IMR-90 (cell line): ENCODE results near the gene NUBP2. TPM values are rescaled to one million over a fixed set of nuclear protein-coding genes. Genes with fewer than 3 reads are reported as not detected.

Source experiments
- ATAC-seq: fragments of 200-7000 bp; cut with Tn5 transposase; 2 replicates; pipeline ENCODE4 v1.9.1; 2020; ENCODE audit warnings: low read depth, mild to moderate bottlenecking, moderate library complexity
- BruUV-seq: library from RNA; stranded (reverse); fragments of 400-500 nt; replicated peaks from 2 replicates; lab custom pipeline; 2021; lab: Mats Ljungman, UMichigan
- CTCF ChIA-PET: fragments of 300-600 bp; formaldehyde crosslinking; extraction: SDS; loops from one replicate; lab custom pipeline; 2021; ENCODE audit warnings: antibody characterized with exemption; lab: Yijun Ruan, JAX
- POLR2A ChIA-PET: fragments of 300-600 bp; sonication (Branson Sonifier 250); formaldehyde crosslinking; loops from one replicate; lab custom pipeline; 2022; ENCODE audit warnings: antibody characterized with exemption; ENCODE audit not compliant: unreplicated experiment; lab: Charles Lee
- DNase-seq: peaks from one replicate; pipeline ENCODE4 v3.0.0; 2013
- H2AFZ ChIP-seq: replicated peaks from 2 replicates; pipeline ENCODE3; 2013; ENCODE audit warnings: low read length, mild to moderate bottlenecking; ENCODE audit not compliant: poor library complexity
- H2AK5ac ChIP-seq: 2 replicates; pipeline ENCODE4 v1.6.1; 2013; ENCODE audit warnings: low read depth, low read length, inconsistent platforms
- H2AK9ac ChIP-seq: replicated peaks from 2 replicates; pipeline ENCODE3; 2013; ENCODE audit warnings: mild to moderate bottlenecking, low read depth, low read length, moderate library complexity; ENCODE audit not compliant: poor library complexity
- H2BK120ac ChIP-seq: 2 replicates; pipeline ENCODE4 v1.6.1; 2013; ENCODE audit warnings: low read depth, low read length, inconsistent platforms
- H2BK15ac ChIP-seq: 3 replicates; pipeline ENCODE4 v1.6.1; 2013; ENCODE audit warnings: low read depth, low read length, inconsistent platforms
- H2BK20ac ChIP-seq: 2 replicates; pipeline ENCODE4 v1.6.1; 2013; ENCODE audit warnings: low read depth, mild to moderate bottlenecking, inconsistent platforms, low read length, moderate library complexity
- H2BK5ac ChIP-seq: 2 replicates; pipeline ENCODE4 v1.6.1; 2013; ENCODE audit warnings: mild to moderate bottlenecking, low read depth, low read length, inconsistent platforms; ENCODE audit not compliant: poor library complexity, severe bottlenecking
- H3K14ac ChIP-seq: replicated peaks from 2 replicates; pipeline ENCODE4 v1.6.1; 2013; ENCODE audit warnings: low read depth, low read length, inconsistent platforms
- H3K18ac ChIP-seq: 2 replicates; pipeline ENCODE4 v1.6.1; 2013; ENCODE audit warnings: low read depth, low read length, control low read depth
- H3K23ac ChIP-seq: 2 replicates; pipeline ENCODE4 v1.6.1; 2013; ENCODE audit warnings: low read depth, low read length, inconsistent platforms
- H3K27ac ChIP-seq: 2 replicates; pipeline ENCODE4 v1.5.1; 2013; ENCODE audit warnings: mild to moderate bottlenecking, control low read depth, low read length; ENCODE audit not compliant: insufficient read depth
- H3K27me3 ChIP-seq: 2 replicates; pipeline ENCODE4 v1.6.1; 2013; ENCODE audit warnings: low read length; ENCODE audit not compliant: control insufficient read depth, insufficient read depth
- H3K36me3 ChIP-seq: 2 replicates; pipeline ENCODE4 v1.6.1; 2013; ENCODE audit warnings: low read length, mixed read lengths; ENCODE audit not compliant: control insufficient read depth, insufficient read depth
- H3K4ac ChIP-seq: 2 replicates; pipeline ENCODE4 v1.6.1; 2013; ENCODE audit warnings: low read depth, low read length, inconsistent platforms
- H3K4me1 ChIP-seq: 2 replicates; pipeline ENCODE4 v1.6.1; 2013; ENCODE audit warnings: low read length, mixed read lengths; ENCODE audit not compliant: control insufficient read depth, insufficient read depth
- H3K4me2 ChIP-seq: 2 replicates; pipeline ENCODE4 v1.6.1; 2013; ENCODE audit warnings: low read depth, mild to moderate bottlenecking, control low read depth, low read length, moderate library complexity
- H3K4me3 ChIP-seq: 2 replicates; pipeline ENCODE4 v1.5.1; 2013; ENCODE audit warnings: low read depth, mild to moderate bottlenecking, control low read depth, low read length, moderate library complexity; ENCODE audit not compliant: insufficient read depth
- H3K56ac ChIP-seq: 2 replicates; pipeline ENCODE4 v1.6.1; 2013; ENCODE audit warnings: low read length, inconsistent platforms; ENCODE audit not compliant: insufficient read depth; ENCODE audit errors: extremely low read depth
- H3K79me1 ChIP-seq, 2 experiments: 2 replicates each; pipeline ENCODE4 v1.6.1; 2013; ENCODE audit warnings: low read length in 2 of 2, inconsistent platforms in 1 of 2, low read depth in 1 of 2
- H3K9ac ChIP-seq: 2 replicates; pipeline ENCODE4 v1.6.1; 2013; ENCODE audit warnings: low read depth, low read length, control low read depth
- H3K9me1 ChIP-seq: 2 replicates; pipeline ENCODE4 v1.6.1; 2013; ENCODE audit warnings: low read length, inconsistent platforms; ENCODE audit not compliant: insufficient read depth
- H3K9me3 ChIP-seq: 2 replicates; pipeline ENCODE4 v1.6.1; 2013; ENCODE audit warnings: low read length; ENCODE audit not compliant: control insufficient read depth, insufficient read depth
- H4K20me1 ChIP-seq: 2 replicates; pipeline ENCODE4 v1.6.1; 2013; ENCODE audit warnings: low read length, inconsistent platforms; ENCODE audit not compliant: insufficient read depth
- H4K5ac ChIP-seq: 2 replicates; pipeline ENCODE4 v1.6.1; 2013; ENCODE audit warnings: mild to moderate bottlenecking, low read depth, low read length, control low read depth
- H4K8ac ChIP-seq, 2 experiments: 2 replicates each; pipeline ENCODE4 v1.6.1; 2013; ENCODE audit warnings: low read depth in 2 of 2, low read length in 2 of 2, control low read depth in 1 of 2, inconsistent platforms in 1 of 2
- H4K91ac ChIP-seq: 2 replicates; pipeline ENCODE4 v1.6.1; 2013; ENCODE audit warnings: low read depth, low read length, inconsistent platforms; ENCODE audit not compliant: insufficient read depth
- BHLHE40 ChIP-seq: fragments of 150-350 bp; IDR thresholded peaks from 2 replicates; pipeline ENCODE4 v1.6.1; 2016; ENCODE audit warnings: mild to moderate bottlenecking, low read depth, low read length
- CEBPB ChIP-seq: IDR thresholded peaks from 2 replicates; pipeline ENCODE4 v1.6.1; 2012; ENCODE audit warnings: low read depth, low read length, improper control_type of control experiment
- CHD1 ChIP-seq: IDR thresholded peaks from 2 replicates; pipeline ENCODE4 v1.6.1; 2012; ENCODE audit warnings: low read depth, low read length, improper control_type of control experiment
- FOS ChIP-seq: fragments of 150-350 bp; IDR thresholded peaks from 2 replicates; pipeline ENCODE4 v1.6.1; 2016; ENCODE audit warnings: low read depth, low read length
- MAFK ChIP-seq: IDR thresholded peaks from 2 replicates; pipeline ENCODE4 v1.6.1; 2012; ENCODE audit warnings: low read depth, low read length, improper control_type of control experiment
- MAZ ChIP-seq: IDR thresholded peaks from 2 replicates; pipeline ENCODE4 v1.6.1; 2012; ENCODE audit warnings: low read depth, mild to moderate bottlenecking, low read length, improper control_type of control experiment, moderate library complexity, borderline replicate concordance
- MXI1 ChIP-seq: IDR thresholded peaks from 2 replicates; pipeline ENCODE4 v1.6.1; 2012; ENCODE audit warnings: low read depth, mild to moderate bottlenecking, low read length, moderate library complexity, borderline replicate concordance
- NFE2L2 ChIP-seq: fragments of 150-350 bp; IDR thresholded peaks from 2 replicates; pipeline ENCODE4 v1.6.1; 2016; ENCODE audit warnings: low read depth, mild to moderate bottlenecking, low read length
- POLR2A ChIP-seq: IDR thresholded peaks from 2 replicates; pipeline ENCODE4 v1.6.1; 2012; ENCODE audit warnings: mild to moderate bottlenecking, low read depth, low read length
- RAD21 ChIP-seq: IDR thresholded peaks from 2 replicates; pipeline ENCODE4 v1.6.1; 2012; ENCODE audit warnings: low read length, improper control_type of control experiment
- RCOR1 ChIP-seq: IDR thresholded peaks from 2 replicates; pipeline ENCODE4 v1.6.1; 2012; ENCODE audit warnings: mild to moderate bottlenecking, low read length, improper control_type of control experiment; ENCODE audit not compliant: insufficient replicate concordance
- RFX5 ChIP-seq: IDR thresholded peaks from 2 replicates; pipeline ENCODE4 v1.8.0; 2012; ENCODE audit warnings: low read depth, mild to moderate bottlenecking, low read length, moderate library complexity
- SMC3 ChIP-seq: fragments of 150-350 bp; IDR thresholded peaks from 2 replicates; pipeline ENCODE4 v1.6.1; 2016; ENCODE audit warnings: low read depth, mild to moderate bottlenecking, antibody characterized with exemption, low read length, moderate library complexity
- USF2 ChIP-seq: fragments of 150-350 bp; IDR thresholded peaks from 2 replicates; pipeline ENCODE4 v1.6.1; 2017; ENCODE audit warnings: mild to moderate bottlenecking, antibody characterized with exemption, low read length, low read depth
- WGBS, 2 experiments: methylation state at CpG; one replicate each; pipeline versions ENCODE4 v1.1.5 to v1.1.7; 2013; ENCODE audit warnings: missing lambda C conversion rate in 2 of 2; ENCODE audit not compliant: insufficient read length in 1 of 2; ENCODE audit errors: extremely low coverage in 2 of 2; 5-methylcytosine and 5-hydroxymethylcytosine counted together
- dilution Hi-C: fragments of 300-500 bp; cut with HindIII; formaldehyde crosslinking; loops from one replicate; pipeline ENCODE4 v1.14.3; 2018; ENCODE audit warnings: low sequenced_read_pairs; ENCODE audit not compliant: unreplicated experiment
- in situ Hi-C: fragments of 300-500 bp; cut with MboI; formaldehyde crosslinking; loops from 3 replicates; pipeline ENCODE4 v1.14.3; 2019; ENCODE audit warnings: low sequenced_read_pairs, inconsistent platforms, mixed read lengths
- intact Hi-C: fragments of 100-400 bp; cut with micrococcal nuclease; formaldehyde crosslinking; loops from 2 replicates; pipeline ENCODE4 v1.10.0; 2022
- polyA plus RNA-seq, 3 experiments: library from polyadenylated mRNA; depleted of rRNA; stranded (reverse); fragments of >200 nt; gene quantifications; 2 replicates each; pipeline ENCODE4 v1.2.3, GENCODE V29; 2012; ENCODE audit warnings: low replicate concordance in 1 of 3
- total RNA-seq: library from RNA; depleted of rRNA; stranded (reverse); fragments of >200 nt; gene quantifications from 2 replicates; pipeline ENCODE4 v1.2.3, GENCODE V29; 2012
- TF ChIP-seq, protein P1 (sequence below): fragments of 150-350 bp; IDR thresholded peaks from 2 replicates; pipeline ENCODE4 v1.6.1; 2016; ENCODE audit warnings: low read depth, mild to moderate bottlenecking, low read length, moderate library complexity, borderline replicate concordance
- TF ChIP-seq, protein P2 (sequence below): conservative IDR thresholded peaks from 2 replicates; pipeline ENCODE4 v1.5.1; 2012; ENCODE audit warnings: mild to moderate bottlenecking, low read depth, low read length, improper control_type of control experiment

Gene NUBP2
- total and polyA plus RNA-seq, 2 of the 4 experiments (the other 2 are of a cell fraction), result 62.6 to 131 TPM

- DNase-seq (no peak), ATAC-seq (no peak)
- 90% methylated on average over 9 of the region's 18 CpGs; no CpG with 5 or more reads in 1 of the 2 experiments for WGBS, 2 experiments
- Histone ChIP-seq H3K27ac (no peak overlapping the region), H2BK5ac (no peak overlapping the region), H3K36me3 (peaks cover 60% of the 10 kb centered on the region), H3K4me1 (no peaks in the 10 kb centered on the region), H2BK120ac (no peak overlapping the region), H3K18ac (no peak overlapping the region), H4K91ac (no peak overlapping the region), H3K27me3 (no peaks in the 10 kb centered on the region), H3K9me1 (no peaks in the 10 kb centered on the region), H3K79me1 (0 out of 4 replicates have a peak, but pooled peaks cover 0 to 4% of the 10 kb centered on the region in 2 experiments), H3K9ac (no peak overlapping the region), H3K23ac (no peak overlapping the region), H3K9me3 (no peaks in the 10 kb centered on the region), H3K4me2 (no peak overlapping the region), H3K14ac (no peak overlapping the region), H3K4me3 (no peak overlapping the region), H2BK15ac (no peak overlapping the region), H2AK9ac (no peak overlapping the region), H2AK5ac (no peak overlapping the region), H3K56ac (no peak overlapping the region), H4K5ac (no peak overlapping the region), H4K8ac (no peak overlapping the region), H2AFZ (no peak overlapping the region), H2BK20ac (no peak overlapping the region), H3K4ac (no peak overlapping the region), H4K20me1 (no peaks in the 10 kb centered on the region)
- CTCF ChIA-PET, result no interaction called here
- POLR2A ChIA-PET, result no interaction called here
- BruUV-seq, result no TSS peak
- dilution Hi-C loops, result no loop called here
- intact Hi-C loops, result no loop called here
- in situ Hi-C loops, result no loop called here
- TF ChIP-seq MAZ (no peak), POLR2A (no peak), CHD1 (no peak), BHLHE40 (no peak), MXI1 (no peak), CEBPB (no peak), RFX5 (no peak), FOS (no peak), SMC3 (no peak), RAD21 (no peak), USF2 (no peak), NFE2L2 (no peak), MAFK (no peak), RCOR1 (no peak)
- TF ChIP-seq, protein P1, sequence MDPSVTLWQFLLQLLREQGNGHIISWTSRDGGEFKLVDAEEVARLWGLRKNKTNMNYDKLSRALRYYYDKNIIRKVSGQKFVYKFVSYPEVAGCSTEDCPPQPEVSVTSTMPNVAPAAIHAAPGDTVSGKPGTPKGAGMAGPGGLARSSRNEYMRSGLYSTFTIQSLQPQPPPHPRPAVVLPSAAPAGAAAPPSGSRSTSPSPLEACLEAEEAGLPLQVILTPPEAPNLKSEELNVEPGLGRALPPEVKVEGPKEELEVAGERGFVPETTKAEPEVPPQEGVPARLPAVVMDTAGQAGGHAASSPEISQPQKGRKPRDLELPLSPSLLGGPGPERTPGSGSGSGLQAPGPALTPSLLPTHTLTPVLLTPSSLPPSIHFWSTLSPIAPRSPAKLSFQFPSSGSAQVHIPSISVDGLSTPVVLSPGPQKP, result no peak
- TF ChIP-seq, protein P2, sequence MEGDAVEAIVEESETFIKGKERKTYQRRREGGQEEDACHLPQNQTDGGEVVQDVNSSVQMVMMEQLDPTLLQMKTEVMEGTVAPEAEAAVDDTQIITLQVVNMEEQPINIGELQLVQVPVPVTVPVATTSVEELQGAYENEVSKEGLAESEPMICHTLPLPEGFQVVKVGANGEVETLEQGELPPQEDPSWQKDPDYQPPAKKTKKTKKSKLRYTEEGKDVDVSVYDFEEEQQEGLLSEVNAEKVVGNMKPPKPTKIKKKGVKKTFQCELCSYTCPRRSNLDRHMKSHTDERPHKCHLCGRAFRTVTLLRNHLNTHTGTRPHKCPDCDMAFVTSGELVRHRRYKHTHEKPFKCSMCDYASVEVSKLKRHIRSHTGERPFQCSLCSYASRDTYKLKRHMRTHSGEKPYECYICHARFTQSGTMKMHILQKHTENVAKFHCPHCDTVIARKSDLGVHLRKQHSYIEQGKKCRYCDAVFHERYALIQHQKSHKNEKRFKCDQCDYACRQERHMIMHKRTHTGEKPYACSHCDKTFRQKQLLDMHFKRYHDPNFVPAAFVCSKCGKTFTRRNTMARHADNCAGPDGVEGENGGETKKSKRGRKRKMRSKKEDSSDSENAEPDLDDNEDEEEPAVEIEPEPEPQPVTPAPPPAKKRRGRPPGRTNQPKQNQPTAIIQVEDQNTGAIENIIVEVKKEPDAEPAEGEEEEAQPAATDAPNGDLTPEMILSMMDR, result no peak
These were observed 23.8 kb upstream of the NUBP2 start for GRCh38 chr16:1758923-1759322.
